ENCODE measurements around the gene METAP1D.

The METAP1D gene

GRCh38 chr2:172082105-172082943 lies 82.6 kb downstream of the METAP1D start:
- DNase-seq: no peak

GRCh38 chr2:172082944-172083627 lies 83.3 kb downstream of the METAP1D start:
- peak; percentile 56 for DNase-seq

- no peak for DNase-seq
Observed at GRCh38 chr2:172083628-172084394, 84.1 kb downstream of the METAP1D start.

GRCh38 chr2:172084395-172084644 lies 84.6 kb downstream of the METAP1D start:
- DNase-seq: peak; percentile 72

GRCh38 chr2:172084645-172085459 lies 85.1 kb downstream of the METAP1D start:
- DNase-seq: peak; percentile 99

- DNase-seq: peak; percentile 81
Observed at GRCh38 chr2:172085460-172086159, 85.9 kb downstream of the METAP1D start, which contains the start of gene DLX1. Gene DLX1, plus strand, starts transcription at chr2:172085507. Its CDS starts 171 bp downstream, at chr2:172085678.

- DNase-seq: peak; percentile 88
Observed at GRCh38 chr2:172086241-172087206, 86.8 kb downstream of the METAP1D start.

- DNase-seq: peak; percentile 54
Observed at GRCh38 chr2:172087207-172087779, 87.5 kb downstream of the METAP1D start.

- peak; percentile 54 for DNase-seq
Observed at GRCh38 chr2:172087780-172088244, 88.1 kb downstream of the METAP1D start.

GRCh38 chr2:172088245-172089004 lies 88.7 kb downstream of the METAP1D start:
- peak; percentile 65 for DNase-seq

GRCh38 chr2:172089005-172089504 lies 89.3 kb downstream of the METAP1D start:
- DNase-seq: peak; percentile 28

- no peak for DNase-seq
Observed at GRCh38 chr2:172089633-172090032, 89.9 kb downstream of the METAP1D start.

- peak; percentile 29 for DNase-seq
Observed at GRCh38 chr2:172090044-172090961, 90.5 kb downstream of the METAP1D start.

- no peak for DNase-seq
Observed at GRCh38 chr2:172091000-172091641, 91.4 kb downstream of the METAP1D start.

GRCh38 chr2:172091761-172092566 lies 92.2 kb downstream of the METAP1D start:
- peak; percentile 35 for DNase-seq

- peak; percentile 29 for DNase-seq
Observed at GRCh38 chr2:172092716-172093415, 93.1 kb downstream of the METAP1D start.
